ENCODE measurements around the gene GABARAPL1.
A peak's percentile ranks its signal among the peaks of the same experiment; 100 is the strongest.
"Not testable (repeated sequence)": the region's sequence is repeated elsewhere in the genome, so short reads cannot be mapped to it uniquely, and the experiment has no call there.

The GABARAPL1 gene

GRCh38 chr12:10204495-10204894 is 8.2 kb upstream of the GABARAPL1 start:
- not testable (repeated sequence) for DNase-seq

- no peak for DNase-seq
These were observed 7.4 kb upstream of the GABARAPL1 start for GRCh38 chr12:10205220-10205807.

- no peak for DNase-seq
These were observed 5.5 kb upstream of the GABARAPL1 start for GRCh38 chr12:10207136-10207535.

GRCh38 chr12:10210225-10210624 is 2.5 kb upstream of the GABARAPL1 start:
- no peak for DNase-seq

- DNase-seq, result no peak
These were observed 1.4 kb upstream of the GABARAPL1 start for GRCh38 chr12:10211101-10211939.

- peak; percentile 96 for DNase-seq
These were observed 538 bp upstream of the GABARAPL1 start for GRCh38 chr12:10211940-10212738.

GRCh38 chr12:10213168-10214135 is 775 bp downstream of the GABARAPL1 start:
- DNase-seq, result no peak

- no peak for DNase-seq
These were observed 1.6 kb downstream of the GABARAPL1 start for GRCh38 chr12:10214136-10214894.

GRCh38 chr12:10214895-10215267 is 2.2 kb downstream of the GABARAPL1 start:
- no peak for DNase-seq

- no peak for DNase-seq
These were observed 2.8 kb downstream of the GABARAPL1 start for GRCh38 chr12:10215436-10215835.

- not testable (repeated sequence) for DNase-seq
These were observed 3.3 kb downstream of the GABARAPL1 start for GRCh38 chr12:10215946-10216345.

- DNase-seq, result no peak
These were observed 5.3 kb downstream of the GABARAPL1 start for GRCh38 chr12:10218021-10218420.

- DNase-seq, result no peak
These were observed 7.9 kb downstream of the GABARAPL1 start for GRCh38 chr12:10220398-10221077.

- no peak for DNase-seq
These were observed 9.2 kb downstream of the GABARAPL1 start for GRCh38 chr12:10221846-10222245.

GRCh38 chr12:10223208-10223607 is 10.5 kb downstream of the GABARAPL1 start:
- DNase-seq, result no peak

GRCh38 chr12:10225426-10225825 is 12.7 kb downstream of the GABARAPL1 start:
- not testable (repeated sequence) for DNase-seq

- no peak for DNase-seq
These were observed 13.4 kb downstream of the GABARAPL1 start for GRCh38 chr12:10226086-10226485.

- DNase-seq, result no peak
These were observed 14.1 kb downstream of the GABARAPL1 start for GRCh38 chr12:10226731-10227130.

GRCh38 chr12:10227648-10228047 is 15.0 kb downstream of the GABARAPL1 start:
- no peak for DNase-seq

- DNase-seq, result no peak
These were observed 21.9 kb downstream of the GABARAPL1 start for GRCh38 chr12:10234562-10234961.
